Stomach smooth muscle (tissue), 2 donors: ENCODE results near the gene IL4.
"Not testable (repeated sequence)": the region's sequence is repeated elsewhere in the genome, so short reads cannot be mapped to it uniquely, and the experiment has no call there.

Experiments used
- H3K27ac ChIP-seq: one replicate; pipeline ENCODE4 v1.7.0; 2013; ENCODE audit warnings: mild to moderate bottlenecking, low read length, inconsistent platforms
- H3K27me3 ChIP-seq, 2 donors: one replicate each; pipeline ENCODE4 v1.7.0; 2013; ENCODE audit warnings: low read length in 2 of 2; ENCODE audit not compliant: insufficient read depth in 2 of 2, control insufficient read depth in 1 of 2
- H3K36me3 ChIP-seq, 2 donors: one replicate each; pipeline ENCODE4 v1.7.0; 2013; ENCODE audit warnings: low read length in 2 of 2; ENCODE audit not compliant: control insufficient read depth in 2 of 2, insufficient read depth in 2 of 2
- H3K4me1 ChIP-seq: one replicate; pipeline ENCODE4 v1.7.0; 2013; ENCODE audit warnings: low read length; ENCODE audit not compliant: control insufficient read depth, insufficient read depth
- H3K4me3 ChIP-seq, 2 donors: one replicate each; pipeline ENCODE4 v1.7.0; 2013; ENCODE audit warnings: low read length in 2 of 2
- H3K9ac ChIP-seq, 2 donors: one replicate each; pipeline ENCODE4 v1.7.0; 2013; ENCODE audit warnings: low read length in 2 of 2, mild to moderate bottlenecking in 1 of 2
- H3K9me3 ChIP-seq, 2 donors: one replicate each; pipeline ENCODE4 v1.7.0; 2013; ENCODE audit warnings: low read length in 2 of 2; ENCODE audit not compliant: control insufficient read depth in 2 of 2
- donor health status: healthy.
- donor health status: Pancreatic carcinoma.

The IL4 gene

GRCh38 chr5:132673939-132674630 is at the start of gene IL4:
TSS of gene IL4 (plus strand) at chr5:132673989. CDS start at chr5:132674051, 62 bp downstream.
- Histone ChIP-seq H3K4me3 (no peak within 1 kb of the TSS), H3K9me3 (no peaks in the 10 kb centered on the region), H3K27me3 (no peaks in the 10 kb centered on the region), H3K4me1 (peaks cover 17% of the 10 kb centered on the region), H3K9ac (no peak within 1 kb of the TSS), H3K36me3 (no peaks in the 10 kb centered on the region), H3K27ac (no peak within 1 kb of the TSS)

DNA sequence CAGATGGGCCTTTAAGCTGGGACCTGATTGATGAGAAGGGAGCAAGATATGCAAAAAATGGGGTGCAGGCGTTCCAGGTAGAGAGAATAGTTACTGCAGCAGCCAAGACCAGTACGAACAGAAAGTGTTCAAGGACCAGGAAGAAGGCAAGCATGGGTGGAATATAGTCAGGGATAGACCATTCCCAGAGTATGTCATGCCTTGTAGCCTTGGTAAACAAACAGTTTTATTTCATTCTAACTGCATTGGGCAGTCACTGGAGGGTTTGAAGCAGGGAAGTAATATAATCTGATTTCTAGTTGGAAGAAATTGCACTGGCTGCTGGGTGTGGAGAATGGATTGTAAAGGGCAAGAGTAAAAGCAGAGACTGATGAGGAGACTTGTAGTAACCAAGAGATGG is 46.3 kb upstream of the IL4 start:
- Histone ChIP-seq H3K4me1 (no peaks in the 10 kb centered on the region), H3K27me3 (no peaks in the 10 kb centered on the region), H3K9me3 (no peaks in the 10 kb centered on the region), H3K27ac (no peak overlapping the region), H3K9ac (no peak overlapping the region), H3K4me3 (no peak overlapping the region), H3K36me3 (peaks cover 9% of the 10 kb centered on the region in 2 donors)

DNA sequence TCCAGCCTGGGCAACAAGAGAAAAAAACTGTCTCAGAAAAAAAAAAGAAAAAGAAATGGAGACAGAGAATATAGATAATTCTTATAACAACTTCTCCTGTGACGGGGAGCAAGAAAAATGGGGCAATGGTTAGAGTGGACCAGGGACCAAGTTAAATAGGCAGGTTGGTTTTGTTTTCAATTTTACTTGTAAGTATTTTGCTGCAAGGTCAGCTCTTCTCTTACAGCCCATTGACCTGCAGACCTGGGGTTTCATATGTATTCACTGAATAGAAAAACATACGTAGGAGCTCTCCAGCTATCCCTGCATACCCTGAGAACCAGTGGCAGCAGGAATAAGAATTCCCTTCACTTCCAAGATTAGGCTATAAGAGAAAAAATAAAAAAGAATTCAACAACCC is 45.0 kb upstream of the IL4 start:
- Histone ChIP-seq H3K27ac (no peak overlapping the region), H3K27me3 (no peaks in the 10 kb centered on the region), H3K4me3 (no peak overlapping the region), H3K4me1 (no peaks in the 10 kb centered on the region), H3K36me3 (peaks cover 8 to 9% of the 10 kb centered on the region in 2 donors), H3K9ac (no peak overlapping the region), H3K9me3 (no peaks in the 10 kb centered on the region)

DNA sequence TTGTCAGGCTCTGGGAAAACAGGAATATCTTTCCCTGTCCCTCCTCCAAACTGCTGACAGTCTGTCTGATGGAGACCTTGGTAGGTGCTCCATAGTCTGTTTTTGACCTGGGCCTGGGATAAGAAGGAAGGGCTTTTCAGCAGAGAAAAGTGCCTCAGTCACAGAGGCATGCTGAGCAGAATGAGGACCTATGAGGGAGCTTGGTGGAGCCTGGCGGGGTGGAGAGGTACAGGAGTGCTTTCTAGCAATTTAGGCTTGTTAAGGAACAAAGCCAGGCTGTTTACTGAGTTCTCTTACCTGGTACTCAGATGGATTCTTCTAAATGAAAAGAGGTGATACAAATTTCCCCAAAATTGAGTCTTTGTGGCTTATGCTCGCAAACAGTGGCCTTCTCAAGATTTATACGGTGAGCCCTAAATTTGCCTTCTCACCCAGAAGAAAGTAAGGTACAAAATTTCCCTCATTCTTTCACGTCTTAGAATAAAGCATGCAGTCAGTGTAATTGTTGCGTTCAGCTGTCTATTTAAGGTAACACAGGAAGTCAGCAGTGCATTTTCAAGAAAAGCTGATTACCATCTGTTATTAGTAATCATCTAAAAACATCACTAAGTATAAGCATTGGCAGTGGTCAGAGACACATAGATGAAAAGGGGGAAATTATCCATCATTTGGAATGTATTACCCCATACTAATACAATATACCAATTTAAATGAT is 44.4 kb upstream of the IL4 start:
- no peaks in the 10 kb centered on the region for H3K4me1 ChIP-seq
- no peaks in the 10 kb centered on the region for H3K27me3 ChIP-seq
- no peak overlapping the region for H3K27ac ChIP-seq
- no peaks in the 10 kb centered on the region for H3K9me3 ChIP-seq
- H3K36me3 ChIP-seq = peaks cover 8 to 9% of the 10 kb centered on the region in 2 donors
- H3K9ac ChIP-seq = no peak overlapping the region
- H3K4me3 ChIP-seq = no peak overlapping the region

GRCh38 chr5:132633587-132633986 is 40.2 kb upstream of the IL4 start:
- H3K4me1 ChIP-seq, H3K27me3 ChIP-seq, H3K27ac ChIP-seq, H3K9ac ChIP-seq, H3K4me3 ChIP-seq, H3K9me3 ChIP-seq: not testable (repeated sequence)
- peaks cover 21 to 34% of the 10 kb centered on the region in 2 donors for H3K36me3 ChIP-seq

DNA sequence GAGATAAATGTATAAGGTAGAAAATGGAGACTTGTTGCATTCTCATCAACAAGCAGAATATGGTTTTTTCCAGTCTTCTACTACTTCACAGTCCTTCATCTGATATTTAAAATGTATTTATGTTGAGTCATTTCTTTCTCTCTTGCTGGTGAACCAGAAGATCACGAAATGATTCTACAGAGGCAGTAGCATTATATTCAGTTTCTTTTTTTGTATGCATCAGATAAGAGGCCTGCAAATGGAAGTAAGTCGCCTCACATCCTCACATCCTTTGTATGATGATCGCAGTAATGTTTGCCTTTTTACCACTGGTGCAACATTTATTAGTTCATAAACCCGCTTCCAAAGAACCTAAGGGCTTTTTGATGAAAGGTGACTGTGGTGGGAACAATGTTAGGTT is 37.9 kb upstream of the IL4 start:
- Histone ChIP-seq H3K36me3 (peaks cover 28 to 41% of the 10 kb centered on the region in 2 donors), H3K27ac (no peak overlapping the region), H3K9me3 (no peaks in the 10 kb centered on the region), H3K27me3 (no peaks in the 10 kb centered on the region), H3K4me1 (no peaks in the 10 kb centered on the region), H3K4me3 (no peak overlapping the region), H3K9ac (no peak overlapping the region)

- Histone ChIP-seq H3K4me1 (no peaks in the 10 kb centered on the region), H3K9ac (no peak overlapping the region), H3K27ac (no peak overlapping the region), H3K36me3 (peaks cover 38 to 47% of the 10 kb centered on the region in 2 donors), H3K4me3 (no peak overlapping the region), H3K9me3 (no peaks in the 10 kb centered on the region), H3K27me3 (no peaks in the 10 kb centered on the region)
These were observed 36.5 kb upstream of the IL4 start for GRCh38 chr5:132637241-132637640.

- Histone ChIP-seq H3K4me3 (no peak overlapping the region), H3K4me1 (no peaks in the 10 kb centered on the region), H3K9me3 (no peaks in the 10 kb centered on the region), H3K27ac (no peak overlapping the region), H3K9ac (no peak overlapping the region), H3K36me3 (peaks cover 46 to 53% of the 10 kb centered on the region in 2 donors), H3K27me3 (no peaks in the 10 kb centered on the region)
These were observed 34.1 kb upstream of the IL4 start for GRCh38 chr5:132639706-132640130.

DNA sequence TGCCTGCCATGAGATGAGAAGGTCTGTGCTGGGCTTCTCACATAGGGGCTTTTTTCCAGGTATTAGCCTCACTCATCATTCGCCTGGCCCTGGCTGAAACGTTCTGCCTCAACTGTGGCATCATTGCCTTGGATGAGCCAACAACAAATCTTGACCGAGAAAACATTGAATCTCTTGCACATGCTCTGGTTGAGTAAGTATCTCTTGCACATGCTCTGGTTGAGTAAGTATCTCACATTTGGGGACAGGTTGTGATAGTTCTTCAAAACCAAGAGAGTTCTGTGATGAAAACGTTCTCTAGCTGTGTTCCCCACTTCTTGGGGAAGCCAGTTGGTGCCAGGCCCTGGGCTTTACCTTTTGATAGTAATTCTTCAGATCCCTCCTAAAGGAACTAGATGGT is 33.2 kb upstream of the IL4 start:
- H3K36me3 ChIP-seq = peaks cover 46 to 48% of the 10 kb centered on the region in 2 donors
- no peaks in the 10 kb centered on the region for H3K27me3 ChIP-seq
- no peak overlapping the region for H3K27ac ChIP-seq
- H3K4me3 ChIP-seq = no peak overlapping the region
- H3K9ac ChIP-seq = no peak overlapping the region
- H3K4me1 ChIP-seq = no peaks in the 10 kb centered on the region
- no peaks in the 10 kb centered on the region for H3K9me3 ChIP-seq

- Histone ChIP-seq H3K4me3 (no peak overlapping the region), H3K9me3 (no peaks in the 10 kb centered on the region), H3K4me1 (no peaks in the 10 kb centered on the region), H3K27ac (no peak overlapping the region), H3K27me3 (no peaks in the 10 kb centered on the region), H3K36me3 (peaks cover 44 to 46% of the 10 kb centered on the region in 2 donors), H3K9ac (no peak overlapping the region)
These were observed 32.5 kb upstream of the IL4 start for GRCh38 chr5:132641241-132641723.

GRCh38 chr5:132641841-132642240 is 31.9 kb upstream of the IL4 start:
- H3K9me3 ChIP-seq = no peaks in the 10 kb centered on the region
- H3K27ac ChIP-seq = no peak overlapping the region
- H3K4me3 ChIP-seq = no peak overlapping the region
- H3K36me3 ChIP-seq = peaks cover 41 to 46% of the 10 kb centered on the region in 2 donors
- H3K27me3 ChIP-seq = no peaks in the 10 kb centered on the region
- no peak overlapping the region for H3K9ac ChIP-seq
- no peaks in the 10 kb centered on the region for H3K4me1 ChIP-seq
